ENCODE data around the gene C1orf35.

The C1orf35 gene

DNA sequence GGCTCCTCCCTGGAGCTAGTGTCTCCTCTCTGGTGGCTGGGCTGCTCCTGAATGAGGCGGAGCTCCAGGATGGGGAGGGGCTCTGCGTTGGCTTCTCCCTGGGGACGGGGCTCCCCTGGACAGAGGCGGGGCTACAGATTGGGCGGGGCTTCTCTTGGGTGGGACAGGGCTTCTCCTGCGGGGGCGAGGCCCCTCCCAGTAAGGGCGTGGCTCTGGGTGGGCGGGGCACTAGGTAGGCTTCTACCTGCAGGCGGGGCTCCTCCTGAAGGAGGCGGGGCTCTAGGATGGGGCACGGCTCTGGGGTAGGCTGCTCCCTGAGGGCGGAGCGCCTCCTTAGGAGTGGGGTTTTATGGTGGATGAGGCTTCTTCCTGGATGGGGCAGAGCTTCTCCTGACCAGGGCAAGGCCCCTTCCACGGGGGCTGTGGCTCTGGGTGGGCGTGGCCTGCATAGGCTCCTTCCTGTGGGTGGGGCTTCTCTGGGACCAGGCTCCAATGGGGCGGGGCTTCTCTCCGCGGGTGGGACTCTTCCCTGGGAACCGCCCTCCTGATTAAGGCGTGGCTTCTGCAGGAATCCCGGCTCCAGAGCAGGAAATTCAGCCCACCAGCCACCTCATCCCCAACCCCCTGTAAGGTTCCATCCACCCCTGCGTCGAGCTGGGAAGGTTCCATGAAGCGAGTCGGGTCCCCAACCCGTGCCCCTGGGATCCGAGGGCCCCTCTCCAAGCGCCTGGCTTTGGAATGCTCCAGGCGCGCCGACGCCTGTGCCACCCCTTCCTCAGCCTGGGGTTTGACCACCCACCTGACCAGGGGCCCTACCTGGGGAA is 43.3 kb downstream of the C1orf35 start:
- H3K4me3 ChIP-seq (ENCODE audit: control insufficient read depth, low read depth, low read length) = no peak overlapping the region
- no peak for DNase-seq (ENCODE audit: low read depth)
- TF ChIP-seq, protein P1, sequence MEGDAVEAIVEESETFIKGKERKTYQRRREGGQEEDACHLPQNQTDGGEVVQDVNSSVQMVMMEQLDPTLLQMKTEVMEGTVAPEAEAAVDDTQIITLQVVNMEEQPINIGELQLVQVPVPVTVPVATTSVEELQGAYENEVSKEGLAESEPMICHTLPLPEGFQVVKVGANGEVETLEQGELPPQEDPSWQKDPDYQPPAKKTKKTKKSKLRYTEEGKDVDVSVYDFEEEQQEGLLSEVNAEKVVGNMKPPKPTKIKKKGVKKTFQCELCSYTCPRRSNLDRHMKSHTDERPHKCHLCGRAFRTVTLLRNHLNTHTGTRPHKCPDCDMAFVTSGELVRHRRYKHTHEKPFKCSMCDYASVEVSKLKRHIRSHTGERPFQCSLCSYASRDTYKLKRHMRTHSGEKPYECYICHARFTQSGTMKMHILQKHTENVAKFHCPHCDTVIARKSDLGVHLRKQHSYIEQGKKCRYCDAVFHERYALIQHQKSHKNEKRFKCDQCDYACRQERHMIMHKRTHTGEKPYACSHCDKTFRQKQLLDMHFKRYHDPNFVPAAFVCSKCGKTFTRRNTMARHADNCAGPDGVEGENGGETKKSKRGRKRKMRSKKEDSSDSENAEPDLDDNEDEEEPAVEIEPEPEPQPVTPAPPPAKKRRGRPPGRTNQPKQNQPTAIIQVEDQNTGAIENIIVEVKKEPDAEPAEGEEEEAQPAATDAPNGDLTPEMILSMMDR (IDR thresholded peaks at IDR 0.05; ENCODE audit: control insufficient read depth, insufficient read depth, low read depth, low read length, missing control alignments) = no peak

DNA sequence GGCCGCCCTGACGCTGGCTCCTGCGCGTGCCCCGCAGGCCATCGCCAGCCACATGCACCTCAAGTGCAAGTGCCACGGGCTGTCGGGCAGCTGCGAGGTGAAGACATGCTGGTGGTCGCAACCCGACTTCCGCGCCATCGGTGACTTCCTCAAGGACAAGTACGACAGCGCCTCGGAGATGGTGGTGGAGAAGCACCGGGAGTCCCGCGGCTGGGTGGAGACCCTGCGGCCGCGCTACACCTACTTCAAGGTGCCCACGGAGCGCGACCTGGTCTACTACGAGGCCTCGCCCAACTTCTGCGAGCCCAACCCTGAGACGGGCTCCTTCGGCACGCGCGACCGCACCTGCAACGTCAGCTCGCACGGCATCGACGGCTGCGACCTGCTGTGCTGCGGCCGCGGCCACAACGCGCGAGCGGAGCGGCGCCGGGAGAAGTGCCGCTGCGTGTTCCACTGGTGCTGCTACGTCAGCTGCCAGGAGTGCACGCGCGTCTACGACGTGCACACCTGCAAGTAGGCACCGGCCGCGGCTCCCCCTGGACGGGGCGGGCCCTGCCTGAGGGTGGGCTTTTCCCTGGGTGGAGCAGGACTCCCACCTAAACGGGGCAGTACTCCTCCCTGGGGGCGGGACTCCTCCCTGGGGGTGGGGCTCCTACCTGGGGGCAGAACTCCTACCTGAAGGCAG is 44.0 kb downstream of the C1orf35 start:
- DNase-seq (ENCODE audit: low read depth) = no peak
- no peak overlapping the region for H3K4me3 ChIP-seq (ENCODE audit: control insufficient read depth, low read depth, low read length)
- TF ChIP-seq, protein P1 (IDR thresholded peaks at IDR 0.05; ENCODE audit: control insufficient read depth, insufficient read depth, low read depth, low read length, missing control alignments) = no peak

DNA sequence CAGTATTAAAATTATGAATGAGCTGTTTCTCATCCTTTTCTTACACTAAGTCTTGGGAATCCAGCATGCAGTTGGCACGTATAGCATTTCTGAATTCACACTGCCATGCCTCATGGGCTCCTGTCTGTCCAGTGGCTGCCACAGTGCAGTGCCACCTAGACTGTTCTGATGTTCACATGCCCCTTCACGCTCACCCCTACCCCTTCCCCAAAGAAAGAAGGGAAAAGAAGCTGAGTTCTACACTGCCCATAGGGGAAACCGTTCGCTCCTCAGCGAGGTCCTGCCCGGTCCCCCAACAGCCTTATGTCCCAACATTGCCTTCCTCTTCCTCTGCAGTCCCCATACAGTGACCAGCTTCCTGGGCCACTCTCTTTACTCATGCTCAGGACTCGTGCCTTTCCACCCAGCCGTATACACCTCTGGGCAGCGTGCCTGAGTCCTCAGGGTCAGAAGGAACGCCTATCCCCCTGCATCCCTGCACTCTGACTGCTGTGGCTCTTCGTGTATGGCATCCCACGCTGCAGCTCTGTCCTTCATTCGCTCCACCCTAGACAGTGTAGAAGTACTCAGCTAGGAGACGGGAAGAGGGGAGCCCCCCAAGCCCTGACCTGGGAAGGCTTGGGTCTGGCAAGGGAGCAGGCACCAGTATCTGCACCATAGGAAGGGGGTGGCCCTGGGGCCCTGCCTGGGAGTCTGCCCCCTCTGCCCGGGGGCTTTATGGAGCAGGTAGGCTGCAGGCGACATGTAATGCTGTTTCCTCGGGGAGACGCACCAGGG is 44.8 kb downstream of the C1orf35 start:
- no peak for DNase-seq (ENCODE audit: low read depth)
- H3K4me3 ChIP-seq (ENCODE audit: control insufficient read depth, low read depth, low read length) = no peak overlapping the region
- TF ChIP-seq, protein P1 (IDR thresholded peaks at IDR 0.05; ENCODE audit: control insufficient read depth, insufficient read depth, low read depth, low read length, missing control alignments) = no peak
